DMS114 treated with DMSO at 0.1 percent for 48 hours (cell line): ENCODE data around the gene UBFD1.
"Not testable (repeated sequence)": the region's sequence is repeated elsewhere in the genome, so short reads cannot be mapped to it uniquely, and the experiment has no call there.

Experiments
- DNase-seq: peaks from one replicate; lab custom pipeline; 2025; ENCODE audit not compliant: unreplicated experiment; lab: John Stamatoyannopoulos, UW

UBFD1 gene

DNA sequence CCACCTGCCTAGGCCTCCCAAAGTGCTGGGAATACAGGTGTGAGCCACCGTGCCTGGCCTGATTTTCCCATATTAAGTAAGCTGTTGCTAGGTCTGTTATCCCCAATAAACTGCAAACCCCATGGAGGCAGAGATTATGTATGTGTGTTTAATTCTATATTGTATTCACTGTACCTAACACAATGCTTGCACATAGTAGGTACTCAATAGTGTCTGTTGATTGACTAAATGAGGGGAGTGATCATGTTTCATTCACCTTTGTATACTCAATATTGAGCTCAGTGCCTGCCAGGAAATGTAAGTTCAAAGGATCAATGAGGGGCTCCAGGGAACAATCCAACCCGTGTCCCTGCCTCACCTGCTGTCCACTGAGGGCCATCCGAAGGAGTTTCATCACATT lies 32.6 kb upstream of the UBFD1 start:
- DNase-seq, result no peak

DNA sequence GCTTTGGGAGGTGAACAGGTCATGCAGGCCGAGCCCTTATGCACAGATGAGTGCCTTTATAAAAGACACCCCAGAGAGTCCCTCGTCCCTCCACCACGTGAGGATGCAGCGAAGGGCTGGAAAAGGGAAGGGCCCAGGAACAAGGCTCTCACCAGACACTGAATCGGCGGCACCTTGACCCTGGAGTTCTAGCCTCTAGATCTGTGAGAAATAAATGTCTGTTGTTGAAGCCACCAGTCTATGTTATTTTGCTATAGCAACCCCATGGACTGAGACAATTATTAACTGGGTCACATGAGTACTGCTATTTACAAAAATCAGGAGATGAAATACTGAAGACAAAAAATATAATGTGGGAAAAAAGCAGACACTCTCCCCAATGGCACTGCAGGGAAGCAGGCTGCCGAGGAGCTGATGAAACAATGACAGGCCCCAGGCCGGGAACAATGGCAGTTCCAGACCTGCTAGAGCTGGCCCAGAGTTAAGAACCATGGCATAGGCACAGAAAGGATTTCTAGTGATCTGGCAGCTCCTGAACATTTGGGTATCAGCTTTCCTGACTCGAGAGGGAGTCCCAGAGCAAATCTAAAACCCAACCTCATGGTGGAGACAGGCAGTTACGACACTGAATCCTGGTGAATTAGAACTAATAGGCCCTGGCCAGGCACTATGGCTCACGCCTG lies 29.4 kb upstream of the UBFD1 start:
- no peak for DNase-seq

GRCh38 chr16:23528644-23529310 lies 28.8 kb upstream of the UBFD1 start:
- DNase-seq, result no peak

GRCh38 chr16:23530062-23530461 lies 27.5 kb upstream of the UBFD1 start:
- DNase-seq, result no peak

- DNase-seq, result no peak
Measured at GRCh38 chr16:23532448-23532847, 25.1 kb upstream of the UBFD1 start.

- DNase-seq, result no peak
Measured at GRCh38 chr16:23534868-23535860, 22.4 kb upstream of the UBFD1 start.

GRCh38 chr16:23535901-23536300 lies 21.6 kb upstream of the UBFD1 start:
- no peak for DNase-seq

DNA sequence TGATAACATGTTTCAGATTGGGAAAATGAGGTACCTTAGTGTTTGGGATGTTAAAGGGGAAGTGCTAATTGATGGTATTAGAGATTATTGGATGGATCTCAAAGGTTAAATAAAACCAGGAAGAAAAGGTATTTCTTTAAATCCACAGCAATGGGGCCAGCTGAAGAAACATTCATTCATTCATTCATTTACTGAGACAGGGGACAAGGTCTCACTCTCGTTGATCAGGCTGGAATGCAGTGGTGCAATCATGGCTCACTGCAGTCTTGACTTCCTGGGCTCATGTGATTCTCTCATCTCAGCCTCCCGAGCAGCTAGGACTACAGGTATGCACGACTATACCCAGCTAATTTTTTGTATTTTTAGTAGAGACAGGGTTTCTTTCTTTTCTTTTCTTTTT lies 20.1 kb upstream of the UBFD1 start:
- no peak for DNase-seq

- no peak for DNase-seq
Measured at GRCh38 chr16:23538919-23539278, 18.6 kb upstream of the UBFD1 start.

DNA sequence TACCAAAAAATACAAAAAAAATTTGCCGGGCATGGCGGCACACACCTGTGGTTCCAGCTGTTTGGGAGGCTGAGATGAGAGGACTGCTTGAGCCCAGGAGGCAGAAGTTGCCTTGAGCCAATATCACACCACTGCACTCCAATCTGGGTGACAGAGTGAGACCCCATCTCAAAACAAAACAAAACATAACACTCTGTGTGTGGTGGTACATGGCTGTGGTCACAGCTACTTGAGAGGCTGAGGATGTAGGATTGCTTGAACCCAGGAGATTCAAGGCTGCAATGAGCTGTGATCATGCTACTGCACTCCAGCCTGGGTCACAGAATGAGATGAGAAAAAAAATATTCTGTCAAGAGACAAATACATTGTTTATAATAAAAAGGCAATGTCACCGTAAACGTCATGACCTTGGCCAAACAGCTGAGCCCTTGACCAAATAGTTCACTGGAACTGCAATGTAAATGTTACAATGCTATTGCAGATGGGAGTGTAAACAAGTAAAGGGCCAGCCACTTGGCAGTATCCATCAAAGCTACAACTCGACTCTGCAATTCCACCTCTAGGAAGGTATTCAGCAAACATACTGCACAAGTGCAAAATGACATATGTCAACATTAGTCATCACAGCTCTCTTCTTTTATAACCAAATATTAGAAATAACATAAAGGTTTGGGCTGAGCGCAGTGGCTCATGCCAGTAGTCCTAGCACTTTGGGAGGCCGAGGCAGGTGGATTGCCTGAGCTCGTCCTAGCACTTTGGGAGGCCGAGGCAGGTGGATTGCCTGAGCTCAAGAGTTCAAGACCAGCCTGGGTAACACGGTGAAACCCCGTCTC lies 17.3 kb upstream of the UBFD1 start:
- DNase-seq, result no peak

DNA sequence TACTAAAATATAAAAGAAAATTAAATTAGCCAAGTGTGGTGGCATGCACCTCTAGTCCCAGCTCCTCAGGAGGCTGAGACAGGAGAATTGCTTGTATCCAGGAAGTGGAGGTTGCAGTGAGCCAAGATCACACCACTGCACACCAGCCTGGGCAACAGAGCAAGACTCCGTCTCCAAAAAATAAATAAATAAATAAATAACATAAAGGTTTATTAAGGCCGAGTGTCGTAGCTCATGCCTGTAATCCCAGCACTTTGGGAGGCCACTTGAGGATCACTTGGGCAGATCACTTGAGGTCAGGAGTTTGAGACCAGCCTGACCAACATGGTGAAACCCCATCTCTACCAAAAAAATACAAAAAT lies 16.7 kb upstream of the UBFD1 start:
- DNase-seq, result not testable (repeated sequence)

DNA sequence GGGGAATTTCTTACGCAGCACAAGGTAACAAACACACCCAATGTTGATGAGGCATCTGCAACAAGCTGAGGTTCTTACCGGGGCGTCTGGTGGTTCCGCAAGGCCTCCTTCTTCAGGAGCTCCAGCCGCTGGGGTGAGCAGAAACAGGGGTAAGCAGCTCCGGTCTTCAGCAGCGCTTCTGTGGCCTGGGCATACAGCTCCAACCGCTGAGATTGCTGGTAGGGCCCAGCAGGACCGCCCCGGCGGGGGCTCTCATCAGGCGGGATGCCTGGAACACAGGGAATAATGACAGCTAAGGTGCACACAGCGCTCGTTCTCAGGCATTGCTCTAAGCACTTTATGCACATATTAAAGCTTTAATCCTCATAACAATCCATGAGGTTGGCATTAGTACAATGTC lies 13.1 kb upstream of the UBFD1 start:
- DNase-seq, result no peak

DNA sequence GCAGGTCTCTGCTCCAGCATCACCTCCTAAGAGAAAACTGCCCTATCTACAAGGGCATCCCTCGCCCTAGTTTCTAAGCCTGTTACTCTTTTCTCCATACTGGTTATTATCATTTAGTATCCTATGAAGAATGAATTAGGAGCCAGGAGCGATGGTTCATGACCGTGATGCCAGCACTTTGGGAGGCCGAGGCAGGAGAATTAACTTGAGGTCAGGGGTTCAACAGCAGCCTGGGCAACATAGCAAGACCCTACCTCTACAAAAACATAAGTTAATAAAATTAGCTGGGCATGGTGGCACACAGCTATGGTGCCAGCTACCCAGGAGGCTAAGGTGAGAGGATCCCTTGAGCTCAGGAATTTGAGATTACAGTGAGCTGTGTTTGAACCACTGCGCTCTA lies 7.6 kb upstream of the UBFD1 start:
- no peak for DNase-seq

DNA sequence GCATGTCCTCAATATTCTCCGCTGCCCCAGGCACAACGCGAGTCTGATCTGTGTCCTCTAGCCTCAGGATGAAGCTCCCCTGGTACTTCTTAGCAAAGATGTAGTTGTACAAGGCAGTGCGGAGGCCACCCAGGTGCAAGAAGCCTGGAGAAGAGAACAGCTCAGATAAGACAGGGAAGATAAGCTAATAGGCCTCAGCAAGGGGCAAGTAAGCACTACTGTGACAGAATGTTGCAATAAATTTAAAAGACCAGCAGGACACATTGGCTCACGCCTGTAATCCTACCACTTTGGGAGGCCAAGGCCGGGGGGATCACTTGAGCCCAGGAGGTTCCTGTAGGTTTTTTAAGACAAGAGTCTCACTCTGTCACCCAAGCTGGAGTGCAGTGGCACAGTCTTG lies 5.4 kb upstream of the UBFD1 start:
- no peak for DNase-seq

- DNase-seq, result no peak
Measured at GRCh38 chr16:23554536-23554935, 3.0 kb upstream of the UBFD1 start.

- no peak for DNase-seq
Measured at GRCh38 chr16:23557779-23558702, 514 bp downstream of the UBFD1 start.

GRCh38 chr16:23561586-23561985 lies 4.1 kb downstream of the UBFD1 start:
- DNase-seq, result no peak

DNA sequence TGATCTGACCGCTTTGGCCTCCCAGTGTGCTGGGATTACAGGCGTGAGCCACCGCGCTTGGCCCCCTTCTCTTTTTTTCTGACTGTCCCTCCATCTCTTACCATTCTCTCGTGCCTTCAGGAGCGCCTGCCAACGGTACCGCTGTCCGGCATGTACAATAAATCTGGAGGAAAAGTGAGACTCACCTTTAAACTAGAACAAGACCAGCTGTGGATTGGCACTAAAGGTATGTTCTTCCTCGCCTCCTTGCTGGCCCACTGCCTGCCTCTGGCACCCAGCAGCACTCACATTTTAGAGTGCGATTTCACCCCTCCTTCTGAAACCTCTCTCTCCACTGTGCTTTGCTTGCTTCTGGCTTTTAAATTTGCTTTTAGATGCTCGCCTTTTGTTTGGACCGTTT lies 5.0 kb downstream of the UBFD1 start:
- no peak for DNase-seq

GRCh38 chr16:23563186-23563585 lies 5.7 kb downstream of the UBFD1 start:
- DNase-seq, result no peak
